ENCODE measurements around the gene TMEM52. TPM values are rescaled to one million over a fixed set of nuclear protein-coding genes. Genes with fewer than 3 reads are reported as not detected.

TMEM52 gene
- total and polyA plus RNA-seq, 2 of the 13 experiments (the other 11 are each of a cell fraction or from before 2014, with no cell fraction given): 13.2 to 18.7 TPM

GRCh38 chr1:1938276-1938573, 19.1 kb upstream of the TMEM52 start:
- intact Hi-C loops (cut with micrococcal nuclease; ENCODE audit: unreplicated experiment): no loop called here
- ChIA-PET POLR2A (no interaction called here), CTCF (ENCODE audit: low intra/inter-chr PET ratio, low total read pairs) (no interaction called here)
- Histone ChIP-seq H3K9ac (ENCODE audit: insufficient read depth, low read depth, low read length) (no peak overlapping the region), H3K4me3 (replicated peaks in 1 of 3; ENCODE audit: insufficient read depth in 1 of 3, low read depth in 2 of 3, low read length in 3 of 3) (no peak overlapping the region), H3K36me3 (replicated peaks in 1 of 2; ENCODE audit: control insufficient read depth in 1 of 2, insufficient read depth in 2 of 2, low read length in 2 of 2) (no peaks in the 10 kb centered on the region; a peak in 1 of 5 replicates), H3K27me3 (ENCODE audit: control insufficient read depth in 1 of 2, insufficient read depth in 2 of 2, low read length in 2 of 2) (no peaks in the 10 kb centered on the region), H2AFZ (ENCODE audit: low read length) (no peak overlapping the region), H3K4me2 (ENCODE audit: low read depth, low read length) (no peak overlapping the region), H3K9me3 (ENCODE audit: low read length) (no peaks in the 10 kb centered on the region), H4K20me1 (ENCODE audit: insufficient read depth, low read length) (no peaks in the 10 kb centered on the region), H3K4me1 (ENCODE audit: insufficient read depth, low read length) (peaks cover 43% of the 10 kb centered on the region), H3K79me2 (ENCODE audit: insufficient read depth, low read length) (peaks cover 5% of the 10 kb centered on the region), H3K27ac (ENCODE audit: extremely low read length, insufficient read depth, low read length) (no peak overlapping the region)
- TF ChIP-seq ZNF33A (CRISPR knock-in tag; IDR thresholded peaks at IDR 0.05; ENCODE audit: borderline replicate concordance) (no peak), SETDB1 (CRISPR knock-in tag; IDR thresholded peaks at IDR 0.05; ENCODE audit: borderline replicate concordance) (no peak), NFRKB (IDR thresholded peaks at IDR 0.05) (no peak), ZNF510 (CRISPR knock-in tag; IDR thresholded peaks at IDR 0.05; ENCODE audit: low read depth) (no peak), ZFX (CRISPR knock-in tag; IDR thresholded peaks at IDR 0.05; ENCODE audit: low read depth) (no peak), ZEB1 (IDR thresholded peaks at IDR 0.05; ENCODE audit: insufficient replicate concordance, low read depth) (no peak), U2AF1 (optimal IDR thresholded peaks at IDR 0.05; ENCODE audit: low read depth, low read length) (no peak), ZNF451 (CRISPR knock-in tag; IDR thresholded peaks at IDR 0.05) (no peak), ZNF550 (CRISPR knock-in tag; IDR thresholded peaks at IDR 0.05; ENCODE audit: borderline replicate concordance) (no peak), ZNF282 (IDR thresholded peaks at IDR 0.05; ENCODE audit: partially characterized antibody) (no peak)
- TF ChIP-seq, protein P1, sequence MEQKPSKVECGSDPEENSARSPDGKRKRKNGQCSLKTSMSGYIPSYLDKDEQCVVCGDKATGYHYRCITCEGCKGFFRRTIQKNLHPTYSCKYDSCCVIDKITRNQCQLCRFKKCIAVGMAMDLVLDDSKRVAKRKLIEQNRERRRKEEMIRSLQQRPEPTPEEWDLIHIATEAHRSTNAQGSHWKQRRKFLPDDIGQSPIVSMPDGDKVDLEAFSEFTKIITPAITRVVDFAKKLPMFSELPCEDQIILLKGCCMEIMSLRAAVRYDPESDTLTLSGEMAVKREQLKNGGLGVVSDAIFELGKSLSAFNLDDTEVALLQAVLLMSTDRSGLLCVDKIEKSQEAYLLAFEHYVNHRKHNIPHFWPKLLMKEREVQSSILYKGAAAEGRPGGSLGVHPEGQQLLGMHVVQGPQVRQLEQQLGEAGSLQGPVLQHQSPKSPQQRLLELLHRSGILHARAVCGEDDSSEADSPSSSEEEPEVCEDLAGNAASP (CRISPR knock-in tag; IDR thresholded peaks at IDR 0.05; ENCODE audit: borderline replicate concordance): no peak
- WGBS (ENCODE audit: low lambda C conversion rate): 80% methylated on average over 6 of the region's 6 CpGs
- ATAC-seq: no peak
- in situ Hi-C loops (cut with HindIII; ENCODE audit: extremely low pct_ligation_motif_present, low pct_unique_long_range_greater_than_20kb): no loop called here
- FAIRE-seq: no peak
- no TSS peak for BruUV-seq (replicated peaks)
- no peak for DNase-seq (ENCODE audit: low spot score)
